HepG2 (cell line): Measurements from ENCODE around the gene PGPEP1. TPM values are rescaled to one million over a fixed set of nuclear protein-coding genes. Genes with fewer than 3 reads are reported as not detected.

Source experiments
- FOXM1 ChIP-seq: sonication (generic); formaldehyde crosslinking; IDR thresholded peaks from 2 replicates; pipeline ENCODE4 v1.5.0; 2020; ENCODE audit warnings: missing genetic modification reagents
- HIVEP1 ChIP-seq: sonication (generic); formaldehyde crosslinking; IDR thresholded peaks from 2 replicates; pipeline ENCODE4 v1.4.0; 2020; ENCODE audit warnings: mild to moderate bottlenecking, missing genetic modification reagents
- HNRNPLL ChIP-seq: fragments of 200-400 bp; formaldehyde crosslinking; IDR thresholded peaks from 2 replicates; pipeline ENCODE4 v1.6.1; 2017; ENCODE audit warnings: mild to moderate bottlenecking, low read depth, low read length; ENCODE audit not compliant: poor library complexity, severe bottlenecking
- HOXA3 ChIP-seq: sonication (generic); formaldehyde crosslinking; IDR thresholded peaks from 2 replicates; pipeline ENCODE4 v1.5.0; 2020; ENCODE audit warnings: missing genetic modification reagents
- MAFK ChIP-seq, 2 experiments: IDR thresholded peaks in 1 of 2; conservative IDR thresholded peaks in 1 of 2; 2 replicates each; pipeline ENCODE4 v1.6.1; 2011; ENCODE audit warnings: improper control_type of control experiment in 2 of 2, low read length in 2 of 2
- MXI1 ChIP-seq: IDR thresholded peaks from 3 replicates; pipeline ENCODE4 v1.6.1; 2012; ENCODE audit warnings: low read depth, low read length, inconsistent platforms, borderline replicate concordance
- NONO ChIP-seq, 2 experiments: fragments of 450-650 bp in 1 of 2; sonication (generic) in 1 of 2; formaldehyde crosslinking in 1 of 2; IDR thresholded peaks in 1 of 2; conservative IDR thresholded peaks in 1 of 2; 2 replicates each; pipeline versions ENCODE4 v1.6.1 to v1.8.0; 2017 to 2022; ENCODE audit warnings: mild to moderate bottlenecking in 1 of 2, missing genetic modification reagents in 1 of 2, moderate library complexity in 1 of 2
- RELA ChIP-seq: sonication (generic); formaldehyde crosslinking; IDR thresholded peaks from 2 replicates; pipeline ENCODE4 v1.4.0; 2020; ENCODE audit warnings: missing genetic modification reagents
- ZBTB21 ChIP-seq: sonication (generic); formaldehyde crosslinking; IDR thresholded peaks from 2 replicates; pipeline ENCODE4 v1.4.0; 2020; ENCODE audit warnings: missing genetic modification reagents
- ZNF225 ChIP-seq: sonication (generic); formaldehyde crosslinking; IDR thresholded peaks from 2 replicates; pipeline ENCODE4 v1.4.0; 2020; ENCODE audit warnings: mild to moderate bottlenecking, missing genetic modification reagents
- polyA plus RNA-seq, 8 experiments: library from polyadenylated mRNA; depleted of rRNA in 3 of 8; stranded (reverse) in 7 of 8; unstranded in 1 of 8; fragments of >200 nt; fragmentation: Illumina TruSeq in 4 of 8; extraction: Trizol in 4 of 8; gene quantifications; 2 replicates each; pipeline versions ENCODE4 v1.2.1 to v1.2.3, GENCODE V29; 2011 to 2016; ENCODE audit warnings: low read depth in 4 of 8, missing spikeins in 1 of 8, mixed read lengths in 1 of 8; ENCODE audit not compliant: insufficient read depth in 1 of 8
- total RNA-seq, 5 experiments: library from RNA; depleted of rRNA; stranded (reverse); fragments of >200 nt; fragmentation: Illumina TruSeq; extraction: Trizol; gene quantifications; 2 replicates each; pipeline ENCODE4 v1.2.3, GENCODE V29; 2016; ENCODE audit warnings: low read depth in 1 of 5
- TF ChIP-seq, protein P1 (sequence below): sonication (generic); formaldehyde crosslinking; IDR thresholded peaks from 2 replicates; pipeline ENCODE4 v1.8.0; 2022; ENCODE audit warnings: missing genetic modification reagents, mild to moderate bottlenecking, moderate library complexity, borderline replicate concordance
- TF ChIP-seq, protein P2 (sequence below): sonication (generic); formaldehyde crosslinking; IDR thresholded peaks from 2 replicates; pipeline ENCODE4; 2020; ENCODE audit warnings: missing genetic modification reagents, mild to moderate bottlenecking, borderline replicate concordance
- TF ChIP-seq, protein P3 (sequence below): sonication (generic); formaldehyde crosslinking; IDR thresholded peaks from 2 replicates; pipeline ENCODE4 v1.4.0; 2020; ENCODE audit warnings: missing genetic modification reagents, borderline replicate concordance
- TF ChIP-seq, protein P4 (sequence below): sonication (generic); formaldehyde crosslinking; IDR thresholded peaks from 2 replicates; pipeline ENCODE4 v1.4.0; 2020; ENCODE audit warnings: mild to moderate bottlenecking, missing genetic modification reagents

Gene PGPEP1
- total and polyA plus RNA-seq, 2 of the 13 experiments (the other 11 are each of a cell fraction or from before 2014, with no cell fraction given), result 53.1 to 56.6 TPM

DNA sequence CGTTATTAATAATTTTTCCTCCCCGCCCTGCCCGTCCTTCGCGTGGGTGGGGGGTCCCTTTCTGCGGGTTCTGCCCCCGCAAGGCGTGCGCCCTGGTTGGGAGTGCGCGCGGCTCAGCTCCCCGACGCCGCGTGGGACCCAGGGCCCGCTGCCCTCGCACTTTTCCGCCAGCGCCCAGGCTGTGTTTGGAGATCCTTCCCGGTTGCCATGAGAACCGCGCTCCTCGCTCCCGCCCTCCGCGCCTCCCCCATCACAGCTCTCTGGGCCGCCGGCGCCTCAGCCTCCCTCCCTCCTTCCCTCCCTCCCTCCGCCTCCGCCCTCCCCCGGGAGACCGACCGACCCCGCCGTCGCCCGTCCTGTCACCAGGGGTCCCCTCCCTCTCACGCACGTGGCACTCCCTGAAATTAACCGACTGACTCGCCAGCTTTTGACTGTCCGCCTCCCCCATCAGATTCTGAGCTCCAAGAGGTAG lies 76.4 kb downstream of the PGPEP1 start (continued):
- TF ChIP-seq, protein P1, sequence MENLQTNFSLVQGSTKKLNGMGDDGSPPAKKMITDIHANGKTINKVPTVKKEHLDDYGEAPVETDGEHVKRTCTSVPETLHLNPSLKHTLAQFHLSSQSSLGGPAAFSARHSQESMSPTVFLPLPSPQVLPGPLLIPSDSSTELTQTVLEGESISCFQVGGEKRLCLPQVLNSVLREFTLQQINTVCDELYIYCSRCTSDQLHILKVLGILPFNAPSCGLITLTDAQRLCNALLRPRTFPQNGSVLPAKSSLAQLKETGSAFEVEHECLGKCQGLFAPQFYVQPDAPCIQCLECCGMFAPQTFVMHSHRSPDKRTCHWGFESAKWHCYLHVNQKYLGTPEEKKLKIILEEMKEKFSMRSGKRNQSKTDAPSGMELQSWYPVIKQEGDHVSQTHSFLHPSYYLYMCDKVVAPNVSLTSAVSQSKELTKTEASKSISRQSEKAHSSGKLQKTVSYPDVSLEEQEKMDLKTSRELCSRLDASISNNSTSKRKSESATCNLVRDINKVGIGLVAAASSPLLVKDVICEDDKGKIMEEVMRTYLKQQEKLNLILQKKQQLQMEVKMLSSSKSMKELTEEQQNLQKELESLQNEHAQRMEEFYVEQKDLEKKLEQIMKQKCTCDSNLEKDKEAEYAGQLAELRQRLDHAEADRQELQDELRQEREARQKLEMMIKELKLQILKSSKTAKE (CRISPR knock-in tag), result 0 out of 2 replicates have a peak, but pooled peaks have one; percentile 32
- TF ChIP-seq, protein P2, sequence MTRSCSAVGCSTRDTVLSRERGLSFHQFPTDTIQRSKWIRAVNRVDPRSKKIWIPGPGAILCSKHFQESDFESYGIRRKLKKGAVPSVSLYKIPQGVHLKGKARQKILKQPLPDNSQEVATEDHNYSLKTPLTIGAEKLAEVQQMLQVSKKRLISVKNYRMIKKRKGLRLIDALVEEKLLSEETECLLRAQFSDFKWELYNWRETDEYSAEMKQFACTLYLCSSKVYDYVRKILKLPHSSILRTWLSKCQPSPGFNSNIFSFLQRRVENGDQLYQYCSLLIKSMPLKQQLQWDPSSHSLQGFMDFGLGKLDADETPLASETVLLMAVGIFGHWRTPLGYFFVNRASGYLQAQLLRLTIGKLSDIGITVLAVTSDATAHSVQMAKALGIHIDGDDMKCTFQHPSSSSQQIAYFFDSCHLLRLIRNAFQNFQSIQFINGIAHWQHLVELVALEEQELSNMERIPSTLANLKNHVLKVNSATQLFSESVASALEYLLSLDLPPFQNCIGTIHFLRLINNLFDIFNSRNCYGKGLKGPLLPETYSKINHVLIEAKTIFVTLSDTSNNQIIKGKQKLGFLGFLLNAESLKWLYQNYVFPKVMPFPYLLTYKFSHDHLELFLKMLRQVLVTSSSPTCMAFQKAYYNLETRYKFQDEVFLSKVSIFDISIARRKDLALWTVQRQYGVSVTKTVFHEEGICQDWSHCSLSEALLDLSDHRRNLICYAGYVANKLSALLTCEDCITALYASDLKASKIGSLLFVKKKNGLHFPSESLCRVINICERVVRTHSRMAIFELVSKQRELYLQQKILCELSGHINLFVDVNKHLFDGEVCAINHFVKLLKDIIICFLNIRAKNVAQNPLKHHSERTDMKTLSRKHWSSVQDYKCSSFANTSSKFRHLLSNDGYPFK (CRISPR knock-in tag), result no peak
- TF ChIP-seq MXI1 (peak; percentile 76; the same call in 2 of the 3 replicates), HNRNPLL (peak; percentile 89), RELA (no peak), MAFK (conservative IDR thresholded peaks at IDR 0.05 in 1 of 2, IDR thresholded peaks at IDR 0.05 in 1 of 2; ENCODE audit: low read length in 2 of 2) (no peak), FOXM1 (CRISPR knock-in tag) (no peak), ZNF225 (CRISPR knock-in tag) (no peak), HOXA3 (CRISPR knock-in tag) (peak; percentile 64), NONO (IDR thresholded peaks at IDR 0.05) (no peak), NONO (CRISPR knock-in tag; conservative IDR thresholded peaks at IDR 0.05) (no peak), HIVEP1 (peak; percentile 69), ZBTB21 (CRISPR knock-in tag) (no peak)
- TF ChIP-seq, protein P3, sequence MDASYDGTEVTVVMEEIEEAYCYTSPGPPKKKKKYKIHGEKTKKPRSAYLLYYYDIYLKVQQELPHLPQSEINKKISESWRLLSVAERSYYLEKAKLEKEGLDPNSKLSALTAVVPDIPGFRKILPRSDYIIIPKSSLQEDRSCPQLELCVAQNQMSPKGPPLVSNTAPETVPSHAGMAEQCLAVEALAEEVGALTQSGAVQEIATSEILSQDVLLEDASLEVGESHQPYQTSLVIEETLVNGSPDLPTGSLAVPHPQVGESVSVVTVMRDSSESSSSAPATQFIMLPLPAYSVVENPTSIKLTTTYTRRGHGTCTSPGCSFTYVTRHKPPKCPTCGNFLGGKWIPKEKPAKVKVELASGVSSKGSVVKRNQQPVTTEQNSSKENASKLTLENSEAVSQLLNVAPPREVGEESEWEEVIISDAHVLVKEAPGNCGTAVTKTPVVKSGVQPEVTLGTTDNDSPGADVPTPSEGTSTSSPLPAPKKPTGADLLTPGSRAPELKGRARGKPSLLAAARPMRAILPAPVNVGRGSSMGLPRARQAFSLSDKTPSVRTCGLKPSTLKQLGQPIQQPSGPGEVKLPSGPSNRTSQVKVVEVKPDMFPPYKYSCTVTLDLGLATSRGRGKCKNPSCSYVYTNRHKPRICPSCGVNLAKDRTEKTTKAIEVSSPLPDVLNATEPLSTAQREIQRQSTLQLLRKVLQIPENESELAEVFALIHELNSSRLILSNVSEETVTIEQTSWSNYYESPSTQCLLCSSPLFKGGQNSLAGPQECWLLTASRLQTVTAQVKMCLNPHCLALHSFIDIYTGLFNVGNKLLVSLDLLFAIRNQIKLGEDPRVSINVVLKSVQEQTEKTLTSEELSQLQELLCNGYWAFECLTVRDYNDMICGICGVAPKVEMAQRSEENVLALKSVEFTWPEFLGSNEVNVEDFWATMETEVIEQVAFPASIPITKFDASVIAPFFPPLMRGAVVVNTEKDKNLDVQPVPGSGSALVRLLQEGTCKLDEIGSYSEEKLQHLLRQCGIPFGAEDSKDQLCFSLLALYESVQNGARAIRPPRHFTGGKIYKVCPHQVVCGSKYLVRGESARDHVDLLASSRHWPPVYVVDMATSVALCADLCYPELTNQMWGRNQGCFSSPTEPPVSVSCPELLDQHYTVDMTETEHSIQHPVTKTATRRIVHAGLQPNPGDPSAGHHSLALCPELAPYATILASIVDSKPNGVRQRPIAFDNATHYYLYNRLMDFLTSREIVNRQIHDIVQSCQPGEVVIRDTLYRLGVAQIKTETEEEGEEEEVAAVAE (CRISPR knock-in tag), result no peak
- TF ChIP-seq, protein P4, sequence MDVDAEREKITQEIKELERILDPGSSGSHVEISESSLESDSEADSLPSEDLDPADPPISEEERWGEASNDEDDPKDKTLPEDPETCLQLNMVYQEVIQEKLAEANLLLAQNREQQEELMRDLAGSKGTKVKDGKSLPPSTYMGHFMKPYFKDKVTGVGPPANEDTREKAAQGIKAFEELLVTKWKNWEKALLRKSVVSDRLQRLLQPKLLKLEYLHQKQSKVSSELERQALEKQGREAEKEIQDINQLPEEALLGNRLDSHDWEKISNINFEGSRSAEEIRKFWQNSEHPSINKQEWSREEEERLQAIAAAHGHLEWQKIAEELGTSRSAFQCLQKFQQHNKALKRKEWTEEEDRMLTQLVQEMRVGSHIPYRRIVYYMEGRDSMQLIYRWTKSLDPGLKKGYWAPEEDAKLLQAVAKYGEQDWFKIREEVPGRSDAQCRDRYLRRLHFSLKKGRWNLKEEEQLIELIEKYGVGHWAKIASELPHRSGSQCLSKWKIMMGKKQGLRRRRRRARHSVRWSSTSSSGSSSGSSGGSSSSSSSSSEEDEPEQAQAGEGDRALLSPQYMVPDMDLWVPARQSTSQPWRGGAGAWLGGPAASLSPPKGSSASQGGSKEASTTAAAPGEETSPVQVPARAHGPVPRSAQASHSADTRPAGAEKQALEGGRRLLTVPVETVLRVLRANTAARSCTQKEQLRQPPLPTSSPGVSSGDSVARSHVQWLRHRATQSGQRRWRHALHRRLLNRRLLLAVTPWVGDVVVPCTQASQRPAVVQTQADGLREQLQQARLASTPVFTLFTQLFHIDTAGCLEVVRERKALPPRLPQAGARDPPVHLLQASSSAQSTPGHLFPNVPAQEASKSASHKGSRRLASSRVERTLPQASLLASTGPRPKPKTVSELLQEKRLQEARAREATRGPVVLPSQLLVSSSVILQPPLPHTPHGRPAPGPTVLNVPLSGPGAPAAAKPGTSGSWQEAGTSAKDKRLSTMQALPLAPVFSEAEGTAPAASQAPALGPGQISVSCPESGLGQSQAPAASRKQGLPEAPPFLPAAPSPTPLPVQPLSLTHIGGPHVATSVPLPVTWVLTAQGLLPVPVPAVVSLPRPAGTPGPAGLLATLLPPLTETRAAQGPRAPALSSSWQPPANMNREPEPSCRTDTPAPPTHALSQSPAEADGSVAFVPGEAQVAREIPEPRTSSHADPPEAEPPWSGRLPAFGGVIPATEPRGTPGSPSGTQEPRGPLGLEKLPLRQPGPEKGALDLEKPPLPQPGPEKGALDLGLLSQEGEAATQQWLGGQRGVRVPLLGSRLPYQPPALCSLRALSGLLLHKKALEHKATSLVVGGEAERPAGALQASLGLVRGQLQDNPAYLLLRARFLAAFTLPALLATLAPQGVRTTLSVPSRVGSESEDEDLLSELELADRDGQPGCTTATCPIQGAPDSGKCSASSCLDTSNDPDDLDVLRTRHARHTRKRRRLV (CRISPR knock-in tag), result peak; percentile 35; the same call in 1 of the 2 replicates
